K562 (cell line): ENCODE results near the gene SLC48A1. TPM values are rescaled to one million over a fixed set of nuclear protein-coding genes. Genes with fewer than 3 reads are reported as not detected.
A peak's percentile ranks its signal among the peaks of the same experiment; 100 is the strongest.

Experiments used
- HMBOX1 ChIP-seq: sonication (generic); IDR thresholded peaks from 2 replicates; pipeline ENCODE4 v1.6.1; 2016
- IFI16 ChIP-seq: fragments of 250-450 bp; sonication (Bioruptor Pico); IDR thresholded peaks from 2 replicates; pipeline ENCODE4 v2.1.2; 2022; ENCODE audit warnings: mild to moderate bottlenecking, inconsistent platforms
- MBD2 ChIP-seq: sonication (generic); IDR thresholded peaks from 2 replicates; pipeline ENCODE4 v1.6.1; 2016; ENCODE audit warnings: low read depth, borderline replicate concordance
- MTA3 ChIP-seq: fragments of 450-650 bp; formaldehyde crosslinking; IDR thresholded peaks from 2 replicates; pipeline ENCODE4 v1.6.1; 2017; ENCODE audit warnings: mild to moderate bottlenecking, borderline replicate concordance
- NEUROD1 ChIP-seq: fragments of 150-350 bp; IDR thresholded peaks from 2 replicates; pipeline ENCODE4 v1.6.1; 2014; ENCODE audit warnings: borderline replicate concordance, low read length, low read depth; ENCODE audit not compliant: partially characterized antibody
- POLR2B ChIP-seq: fragments of 450-650 bp; IDR thresholded peaks from 2 replicates; pipeline ENCODE4 v1.6.1; 2018; ENCODE audit warnings: low read depth; ENCODE audit not compliant: partially characterized antibody
- POU5F1 ChIP-seq: fragments of 150-350 bp; IDR thresholded peaks from 2 replicates; pipeline ENCODE4 v1.6.1; 2014; ENCODE audit warnings: borderline replicate concordance, low read length, low read depth, mild to moderate bottlenecking; ENCODE audit not compliant: partially characterized antibody
- TAF9B ChIP-seq: fragments of 450-650 bp; IDR thresholded peaks from 2 replicates; pipeline ENCODE4 v1.6.1; 2018; ENCODE audit warnings: mild to moderate bottlenecking; ENCODE audit not compliant: partially characterized antibody
- ZBTB7A ChIP-seq: IDR thresholded peaks from 2 replicates; pipeline ENCODE4 v1.6.1; 2011; ENCODE audit warnings: low read depth, mild to moderate bottlenecking, low read length, moderate library complexity, borderline replicate concordance; ENCODE audit not compliant: control insufficient read depth
- ZNF280B ChIP-seq: fragments of 250-450 bp; sonication (Bioruptor Pico); IDR thresholded peaks from 2 replicates; pipeline ENCODE4 v1.5.1; 2021; ENCODE audit warnings: mild to moderate bottlenecking
- polyA plus RNA-seq, 8 experiments: library from polyadenylated mRNA; depleted of rRNA in 4 of 8; stranded (reverse) in 5 of 8; unstranded in 3 of 8; fragments of >200 nt; fragmentation: Nextera tagmentation in 2 of 8; fragmentation: Illumina TruSeq in 1 of 8; extraction: Ambion mirVana in 2 of 8; extraction: Trizol in 1 of 8; gene quantifications; 2 replicates each; pipeline versions ENCODE4 v1.2.1 to v1.2.3, GENCODE V29; 2011 to 2014; ENCODE audit warnings: inconsistent platforms in 1 of 8, missing spikeins in 1 of 8
- total RNA-seq, 7 experiments: library from RNA; depleted of rRNA in 6 of 7; stranded (reverse); fragments of >200 nt in 6 of 7; fragmentation: Illumina TruSeq in 2 of 7; extraction: Trizol in 2 of 7; gene quantifications; 2 replicates each; pipeline versions ENCODE4 v1.2.1 to v1.2.3, GENCODE V29; 2011 to 2021; ENCODE audit warnings: low replicate concordance in 1 of 7
- TF ChIP-seq, protein P1 (sequence below): fragments of 200-800 bp; sonication (Bioruptor generic); IDR thresholded peaks from 2 replicates; pipeline ENCODE4 v1.6.1; 2016; ENCODE audit warnings: missing genetic modification characterization, missing compliant biosample characterization

SLC48A1 gene
- total and polyA plus RNA-seq, 9 of the 15 experiments (the other 6 are each of a cell fraction or from before 2014, with no cell fraction given) = 10.7 to 37.5 (median 18.7) TPM

DNA sequence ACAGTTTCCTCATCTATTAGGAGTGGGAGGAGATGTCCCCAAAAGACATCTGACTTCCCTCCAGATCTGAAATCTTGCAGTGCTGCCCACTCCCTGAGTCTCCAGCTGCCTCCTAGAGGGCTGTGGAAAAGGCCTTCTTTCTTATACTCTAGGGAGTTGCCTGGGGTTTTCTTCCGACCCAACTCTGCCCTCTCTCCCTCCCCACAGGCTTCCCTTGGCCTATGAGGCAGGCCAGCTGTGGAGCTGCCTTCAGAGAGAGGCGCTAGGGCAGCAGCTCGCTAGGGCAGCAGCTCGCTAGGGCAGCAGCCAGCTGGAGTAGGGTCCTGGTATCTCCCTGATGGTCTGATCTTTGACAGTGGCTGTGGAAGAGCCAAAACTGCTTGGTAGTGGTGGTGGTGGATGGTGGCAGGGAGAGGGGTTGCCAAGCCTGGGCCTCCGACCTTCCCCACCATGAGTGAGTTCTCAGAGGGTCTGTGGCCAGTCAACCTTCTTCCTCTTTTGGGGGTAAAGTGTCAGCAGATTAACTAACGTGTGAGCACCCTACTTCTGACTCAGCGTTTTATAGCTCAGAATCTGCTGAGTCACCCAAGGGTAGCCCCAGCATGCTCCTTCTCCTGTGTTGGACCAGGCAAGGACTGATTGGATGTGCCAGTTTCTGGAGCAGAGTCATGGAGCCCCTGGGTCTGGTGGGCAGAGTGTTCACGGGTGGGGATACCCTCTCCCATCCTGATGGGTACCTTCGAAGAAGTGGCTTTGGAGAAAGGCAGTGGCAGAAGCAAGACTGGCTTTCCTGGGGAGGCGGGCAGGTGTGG is 2.3 kb downstream of the SLC48A1 start (continued):
- TF ChIP-seq NEUROD1 (peak; percentile 50), TAF9B (no peak), MBD2 (no peak; the same call in 1 of the 2 replicates), HMBOX1 (no peak), IFI16 (CRISPR knock-in tag) (no peak), POLR2B (no peak), MTA3 (peak; percentile 79), ZBTB7A (no peak), ZNF280B (no peak), POU5F1 (no peak)
- TF ChIP-seq, protein P1, sequence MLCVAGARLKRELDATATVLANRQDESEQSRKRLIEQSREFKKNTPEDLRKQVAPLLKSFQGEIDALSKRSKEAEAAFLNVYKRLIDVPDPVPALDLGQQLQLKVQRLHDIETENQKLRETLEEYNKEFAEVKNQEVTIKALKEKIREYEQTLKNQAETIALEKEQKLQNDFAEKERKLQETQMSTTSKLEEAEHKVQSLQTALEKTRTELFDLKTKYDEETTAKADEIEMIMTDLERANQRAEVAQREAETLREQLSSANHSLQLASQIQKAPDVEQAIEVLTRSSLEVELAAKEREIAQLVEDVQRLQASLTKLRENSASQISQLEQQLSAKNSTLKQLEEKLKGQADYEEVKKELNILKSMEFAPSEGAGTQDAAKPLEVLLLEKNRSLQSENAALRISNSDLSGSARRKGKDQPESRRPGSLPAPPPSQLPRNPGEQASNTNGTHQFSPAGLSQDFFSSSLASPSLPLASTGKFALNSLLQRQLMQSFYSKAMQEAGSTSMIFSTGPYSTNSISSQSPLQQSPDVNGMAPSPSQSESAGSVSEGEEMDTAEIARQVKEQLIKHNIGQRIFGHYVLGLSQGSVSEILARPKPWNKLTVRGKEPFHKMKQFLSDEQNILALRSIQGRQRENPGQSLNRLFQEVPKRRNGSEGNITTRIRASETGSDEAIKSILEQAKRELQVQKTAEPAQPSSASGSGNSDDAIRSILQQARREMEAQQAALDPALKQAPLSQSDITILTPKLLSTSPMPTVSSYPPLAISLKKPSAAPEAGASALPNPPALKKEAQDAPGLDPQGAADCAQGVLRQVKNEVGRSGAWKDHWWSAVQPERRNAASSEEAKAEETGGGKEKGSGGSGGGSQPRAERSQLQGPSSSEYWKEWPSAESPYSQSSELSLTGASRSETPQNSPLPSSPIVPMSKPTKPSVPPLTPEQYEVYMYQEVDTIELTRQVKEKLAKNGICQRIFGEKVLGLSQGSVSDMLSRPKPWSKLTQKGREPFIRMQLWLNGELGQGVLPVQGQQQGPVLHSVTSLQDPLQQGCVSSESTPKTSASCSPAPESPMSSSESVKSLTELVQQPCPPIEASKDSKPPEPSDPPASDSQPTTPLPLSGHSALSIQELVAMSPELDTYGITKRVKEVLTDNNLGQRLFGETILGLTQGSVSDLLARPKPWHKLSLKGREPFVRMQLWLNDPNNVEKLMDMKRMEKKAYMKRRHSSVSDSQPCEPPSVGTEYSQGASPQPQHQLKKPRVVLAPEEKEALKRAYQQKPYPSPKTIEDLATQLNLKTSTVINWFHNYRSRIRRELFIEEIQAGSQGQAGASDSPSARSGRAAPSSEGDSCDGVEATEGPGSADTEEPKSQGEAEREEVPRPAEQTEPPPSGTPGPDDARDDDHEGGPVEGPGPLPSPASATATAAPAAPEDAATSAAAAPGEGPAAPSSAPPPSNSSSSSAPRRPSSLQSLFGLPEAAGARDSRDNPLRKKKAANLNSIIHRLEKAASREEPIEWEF (CRISPR knock-in tag) = no peak
